ENCODE measurements around the gene DDIT4. TPM values are rescaled to one million over a fixed set of nuclear protein-coding genes. Genes with fewer than 3 reads are reported as not detected.
A peak's percentile ranks its signal among the peaks of the same experiment; 100 is the strongest.

The DDIT4 gene
- total and polyA plus RNA-seq, 5 donors from 2014 or later: 62.1 to 403 (median 89.5) TPM

DNA sequence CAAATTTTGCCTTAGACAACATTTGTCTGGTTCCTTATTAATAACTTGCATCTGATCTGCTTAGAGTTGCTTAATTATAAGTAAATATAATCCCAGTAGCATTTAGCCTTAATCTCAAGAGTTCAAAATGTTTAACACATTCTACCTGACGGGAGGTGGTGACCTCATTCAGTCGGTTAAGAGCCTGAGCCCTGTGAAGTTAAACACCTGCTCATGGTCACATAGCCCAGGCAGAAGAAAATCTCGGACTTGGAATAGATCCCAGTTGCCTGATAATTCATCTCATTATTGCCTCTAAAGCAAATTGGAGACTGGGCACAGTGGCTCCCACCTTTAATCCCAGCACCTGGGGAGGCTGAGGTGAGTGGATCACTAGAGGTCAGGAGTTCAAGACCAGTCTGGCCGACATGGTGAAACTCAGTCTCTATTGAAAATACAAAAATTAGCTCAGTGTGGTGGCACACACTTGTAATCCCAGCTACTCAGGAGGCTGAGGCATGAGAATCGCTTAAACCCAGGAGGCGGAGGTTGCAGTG, 39.1 kb upstream of the DDIT4 start:
- H3K4me1 Mint-ChIP-seq: peaks cover 4 to 14% (median 9%) of the 10 kb centered on the region in 4 donors
- Histone ChIP-seq H3K4me1 (ENCODE audit: control insufficient read depth, insufficient read depth, low read length, poor library complexity, severe bottlenecking) (no peaks in the 10 kb centered on the region), H3K27ac (ENCODE audit: insufficient read depth, low read length, poor library complexity, severe bottlenecking) (no peak overlapping the region), H3K36me3 (ENCODE audit: control insufficient read depth, insufficient read depth, low read length) (peaks cover 52% of the 10 kb centered on the region), H3K9me3 (ENCODE audit: control insufficient read depth in 2 of 2, low read length in 2 of 2) (no peaks in the 10 kb centered on the region), H3K4me3 (ENCODE audit: low read depth, low read length) (no peak overlapping the region), H3K27me3 (ENCODE audit: control insufficient read depth, insufficient read depth, low read length) (no peaks in the 10 kb centered on the region)
- no peak overlapping the region for H3K4me3 Mint-ChIP-seq
- no peaks in the 10 kb centered on the region for H3K27me3 Mint-ChIP-seq
- no peak overlapping the region for H3K27ac Mint-ChIP-seq
- no peak for DNase-seq
- H3K9me3 Mint-ChIP-seq: no peaks in the 10 kb centered on the region
- H3K36me3 Mint-ChIP-seq: peaks cover 35% of the 10 kb centered on the region
- ATAC-seq (ENCODE audit: low read depth in 2 of 2): no peak

DNA sequence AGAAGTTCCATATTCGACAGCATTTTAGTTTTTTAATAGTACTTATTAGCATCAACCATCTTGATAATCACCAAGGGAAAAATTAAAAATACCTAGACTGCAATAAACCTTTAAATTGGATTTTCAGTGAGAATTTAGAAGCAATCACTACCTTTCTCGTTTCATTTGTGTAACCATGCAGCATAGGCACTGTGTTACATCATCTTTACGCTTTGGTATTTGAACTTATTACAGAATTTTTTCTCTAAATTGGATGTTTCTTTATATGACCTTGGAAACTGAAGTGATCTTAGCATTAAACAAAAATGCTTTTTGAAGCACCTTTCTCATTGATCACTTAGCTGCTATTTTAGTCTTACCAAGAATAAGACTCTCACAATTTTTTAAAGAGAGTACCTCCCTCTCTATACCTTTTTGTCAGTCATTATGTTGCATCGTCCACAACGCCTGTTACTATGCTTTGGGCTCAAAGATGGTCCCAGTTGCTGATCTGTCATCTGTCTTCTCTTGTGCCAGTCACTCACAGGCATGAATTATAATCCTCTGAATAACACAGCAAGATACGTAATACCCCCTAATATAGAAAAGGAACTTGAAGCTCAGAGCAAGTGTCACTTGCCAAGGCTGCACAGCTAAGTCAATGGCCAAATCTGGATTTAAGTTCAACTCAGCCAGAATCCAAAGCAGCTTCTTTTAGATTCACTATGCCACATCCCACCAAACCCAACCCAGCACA, 38.0 kb upstream of the DDIT4 start:
- Mint-ChIP-seq H3K36me3 (peaks cover 32% of the 10 kb centered on the region), H3K4me1 (peaks cover 0 to 12% (median 10%) of the 10 kb centered on the region in 4 donors), H3K9me3 (no peaks in the 10 kb centered on the region), H3K27ac (peak overlapping the region in 2 of 3 donors; percentile 13 to 81), H3K27me3 (no peaks in the 10 kb centered on the region), H3K4me3 (no peak overlapping the region)
- Histone ChIP-seq H3K4me1 (ENCODE audit: control insufficient read depth, insufficient read depth, low read length, poor library complexity, severe bottlenecking) (no peaks in the 10 kb centered on the region), H3K36me3 (ENCODE audit: control insufficient read depth, insufficient read depth, low read length) (peaks cover 45% of the 10 kb centered on the region), H3K9me3 (ENCODE audit: control insufficient read depth in 2 of 2, low read length in 2 of 2) (no peaks in the 10 kb centered on the region), H3K4me3 (ENCODE audit: low read depth, low read length) (no peak overlapping the region), H3K27ac (ENCODE audit: insufficient read depth, low read length, poor library complexity, severe bottlenecking) (no peak overlapping the region), H3K27me3 (ENCODE audit: control insufficient read depth, insufficient read depth, low read length) (no peaks in the 10 kb centered on the region)
- DNase-seq (no peak), ATAC-seq (ENCODE audit: low read depth in 2 of 2) (no peak)

DNA sequence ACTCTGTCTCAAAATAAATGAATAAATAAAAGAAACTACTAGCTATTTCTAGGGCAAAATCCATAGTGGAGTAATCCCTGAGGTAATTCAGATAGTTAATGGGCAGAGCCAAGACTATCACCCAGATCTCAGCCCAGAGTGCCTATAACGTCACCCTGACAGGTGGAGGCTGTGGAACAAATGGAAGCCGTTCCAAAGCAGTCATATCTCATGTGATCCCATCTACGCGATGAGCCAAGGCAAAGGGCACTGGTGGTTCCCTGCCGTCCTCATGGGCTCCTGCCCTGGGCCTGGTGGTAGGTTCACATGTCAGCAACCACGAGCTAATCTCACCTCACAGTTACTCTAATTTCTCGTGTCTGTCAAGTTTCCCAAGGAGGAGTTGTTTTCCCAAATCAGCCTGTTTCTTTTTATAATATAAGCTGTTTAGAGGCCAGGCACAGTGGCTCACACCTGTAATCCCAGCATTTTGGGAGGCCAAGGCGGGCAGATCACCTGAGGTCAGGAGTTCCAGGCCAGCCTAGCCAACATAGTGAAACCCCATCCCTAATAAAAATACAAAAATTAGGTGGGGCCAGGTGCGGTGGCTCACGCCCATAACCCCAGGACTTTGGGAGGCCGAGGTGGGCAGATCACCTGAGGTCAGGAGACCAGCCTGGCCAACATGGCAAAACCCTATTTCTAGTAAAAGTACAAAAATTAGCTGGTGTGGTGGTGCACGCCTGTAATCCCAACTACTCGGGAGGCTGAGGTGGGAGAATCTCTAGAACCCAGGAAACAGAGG, 35.1 kb upstream of the DDIT4 start:
- Mint-ChIP-seq H3K4me1 (peaks cover 5 to 23% (median 18%) of the 10 kb centered on the region in 4 donors), H3K4me3 (no peak overlapping the region), H3K36me3 (peaks cover 23% of the 10 kb centered on the region), H3K27ac (no peak overlapping the region), H3K9me3 (no peaks in the 10 kb centered on the region), H3K27me3 (no peaks in the 10 kb centered on the region)
- Histone ChIP-seq H3K4me3 (ENCODE audit: low read depth, low read length) (no peak overlapping the region), H3K9me3 (ENCODE audit: control insufficient read depth in 2 of 2, low read length in 2 of 2) (no peaks in the 10 kb centered on the region), H3K4me1 (ENCODE audit: control insufficient read depth, insufficient read depth, low read length, poor library complexity, severe bottlenecking) (peaks cover under 1% of the 10 kb centered on the region), H3K27ac (ENCODE audit: insufficient read depth, low read length, poor library complexity, severe bottlenecking) (no peak overlapping the region), H3K36me3 (ENCODE audit: control insufficient read depth, insufficient read depth, low read length) (peaks cover 26% of the 10 kb centered on the region), H3K27me3 (ENCODE audit: control insufficient read depth, insufficient read depth, low read length) (no peaks in the 10 kb centered on the region)
- ATAC-seq (ENCODE audit: low read depth in 2 of 2) (no peak), DNase-seq (no peak)

DNA sequence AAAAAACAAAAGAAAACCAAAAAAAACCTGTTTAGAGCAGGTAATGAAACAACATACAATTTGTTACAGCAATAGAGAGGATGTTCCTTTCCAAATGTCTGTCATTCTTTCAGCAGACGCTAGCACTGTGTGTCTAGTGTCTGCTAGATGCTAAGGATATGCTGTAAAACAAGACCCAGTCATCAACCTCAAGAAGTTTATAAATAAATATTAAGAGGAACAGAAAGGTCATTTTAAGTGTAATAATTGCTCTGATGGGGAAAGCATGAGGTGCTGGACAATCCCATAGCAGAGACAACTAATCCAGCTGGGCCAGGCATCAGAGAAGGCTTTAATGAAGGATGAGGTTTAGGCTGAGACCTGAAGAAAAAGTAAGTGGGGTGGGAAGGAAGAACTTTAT, 34.3 kb upstream of the DDIT4 start:
- H3K27ac Mint-ChIP-seq: peak overlapping the region in 2 of 3 donors; percentile 74 to 86
- H3K9me3 ChIP-seq (ENCODE audit: control insufficient read depth in 2 of 2, low read length in 2 of 2): no peaks in the 10 kb centered on the region

DNA sequence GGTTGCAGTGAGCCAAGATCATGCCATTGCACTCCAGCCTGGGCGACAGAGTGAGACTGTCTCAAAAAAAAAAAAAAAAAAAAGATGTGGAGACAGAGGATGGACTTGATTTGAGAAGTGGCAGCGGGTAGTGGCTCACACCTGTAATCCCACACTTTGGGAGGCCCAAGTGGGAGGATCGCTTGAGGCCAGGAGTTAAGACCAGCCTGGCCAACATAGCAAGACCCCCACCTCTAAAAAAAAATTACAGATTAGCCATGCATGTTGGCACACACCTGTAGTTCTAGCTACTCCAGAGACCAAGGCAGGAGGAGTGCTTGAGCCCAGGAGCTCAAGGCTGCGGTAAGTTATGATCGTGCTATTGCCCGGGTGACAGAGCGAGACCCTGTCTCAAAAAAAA, 33.4 kb upstream of the DDIT4 start:
- DNase-seq: no peak
- no peaks in the 10 kb centered on the region for H3K9me3 ChIP-seq (ENCODE audit: control insufficient read depth in 2 of 2, low read length in 2 of 2)
- Mint-ChIP-seq H3K27me3 (no peaks in the 10 kb centered on the region), H3K4me1 (peaks cover 10 to 41% (median 30%) of the 10 kb centered on the region in 4 donors), H3K27ac (peak overlapping the region in 1 of 3 donors; percentile 15), H3K4me3 (no peak overlapping the region), H3K9me3 (no peaks in the 10 kb centered on the region), H3K36me3 (peaks cover 17% of the 10 kb centered on the region)
- peaks cover 15% of the 10 kb centered on the region for H3K4me1 ChIP-seq (ENCODE audit: control insufficient read depth, insufficient read depth, low read length, poor library complexity, severe bottlenecking)
- no peak for ATAC-seq (ENCODE audit: low read depth in 2 of 2)
- H3K27ac ChIP-seq (ENCODE audit: insufficient read depth, low read length, poor library complexity, severe bottlenecking): no peak overlapping the region
- H3K4me3 ChIP-seq (ENCODE audit: low read depth, low read length): no peak overlapping the region
- H3K36me3 ChIP-seq (ENCODE audit: control insufficient read depth, insufficient read depth, low read length): peaks cover 14% of the 10 kb centered on the region
- H3K27me3 ChIP-seq (ENCODE audit: control insufficient read depth, insufficient read depth, low read length): no peaks in the 10 kb centered on the region

More for the DNA sequence above, 34.3 kb upstream of the DDIT4 start:
- H3K4me3 Mint-ChIP-seq: no peak overlapping the region
- H3K27me3 Mint-ChIP-seq: no peaks in the 10 kb centered on the region
- no peaks in the 10 kb centered on the region for H3K9me3 Mint-ChIP-seq
- peaks cover 9 to 32% (median 24%) of the 10 kb centered on the region in 4 donors for H3K4me1 Mint-ChIP-seq
- Histone ChIP-seq H3K4me3 (ENCODE audit: low read depth, low read length) (no peak overlapping the region), H3K4me1 (ENCODE audit: control insufficient read depth, insufficient read depth, low read length, poor library complexity, severe bottlenecking) (peaks cover 9% of the 10 kb centered on the region), H3K36me3 (ENCODE audit: control insufficient read depth, insufficient read depth, low read length) (peaks cover 19% of the 10 kb centered on the region), H3K27me3 (ENCODE audit: control insufficient read depth, insufficient read depth, low read length) (no peaks in the 10 kb centered on the region), H3K27ac (ENCODE audit: insufficient read depth, low read length, poor library complexity, severe bottlenecking) (no peak overlapping the region)
- no peak for DNase-seq
- peaks cover 20% of the 10 kb centered on the region for H3K36me3 Mint-ChIP-seq
- ATAC-seq (ENCODE audit: low read depth in 2 of 2): no peak

DNA sequence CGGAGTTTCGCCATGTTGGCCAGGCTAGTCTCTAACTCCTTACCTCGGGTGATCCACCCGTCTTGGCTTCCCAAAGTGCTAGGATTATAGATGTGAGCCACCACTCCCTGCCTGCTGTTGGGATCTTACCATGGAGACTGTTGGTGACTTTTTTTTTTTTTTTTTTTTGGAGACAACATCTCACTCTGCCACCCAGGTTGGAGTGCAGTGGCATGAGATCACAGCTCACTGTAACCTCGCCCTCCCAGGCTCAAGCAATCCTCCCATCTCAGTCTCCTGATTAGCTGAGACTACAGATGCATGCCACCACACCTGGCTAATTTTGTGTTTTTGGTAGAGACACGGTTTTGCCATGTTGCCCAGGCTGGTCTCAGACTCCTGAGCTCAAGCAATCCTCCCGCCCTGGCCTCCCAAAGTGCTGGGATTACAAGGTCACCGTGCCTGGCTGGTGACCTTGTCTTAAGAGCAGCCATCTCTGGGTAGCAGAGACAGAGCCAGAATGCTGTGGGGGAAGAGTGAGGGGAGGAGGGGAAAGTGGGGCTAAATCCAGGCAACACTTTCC, 32.0 kb upstream of the DDIT4 start:
- Mint-ChIP-seq H3K4me1 (peaks cover 14 to 53% (median 38%) of the 10 kb centered on the region in 4 donors), H3K4me3 (peak overlapping the region in 1 of 4 donors; percentile 50), H3K9me3 (no peaks in the 10 kb centered on the region), H3K36me3 (peaks cover 9% of the 10 kb centered on the region), H3K27me3 (no peaks in the 10 kb centered on the region), H3K27ac (peak overlapping the region in 2 of 3 donors; percentile 75 to 86)
- H3K27ac ChIP-seq (ENCODE audit: insufficient read depth, low read length, poor library complexity, severe bottlenecking): no peak overlapping the region
- DNase-seq: no peak
- ATAC-seq (ENCODE audit: low read depth in 2 of 2): no peak
- no peaks in the 10 kb centered on the region for H3K9me3 ChIP-seq (ENCODE audit: control insufficient read depth in 2 of 2, low read length in 2 of 2)
- peaks cover 4% of the 10 kb centered on the region for H3K36me3 ChIP-seq (ENCODE audit: control insufficient read depth, insufficient read depth, low read length)
- H3K4me3 ChIP-seq (ENCODE audit: low read depth, low read length): no peak overlapping the region
- H3K4me1 ChIP-seq (ENCODE audit: control insufficient read depth, insufficient read depth, low read length, poor library complexity, severe bottlenecking): peaks cover 23% of the 10 kb centered on the region
- no peaks in the 10 kb centered on the region for H3K27me3 ChIP-seq (ENCODE audit: control insufficient read depth, insufficient read depth, low read length)

DNA sequence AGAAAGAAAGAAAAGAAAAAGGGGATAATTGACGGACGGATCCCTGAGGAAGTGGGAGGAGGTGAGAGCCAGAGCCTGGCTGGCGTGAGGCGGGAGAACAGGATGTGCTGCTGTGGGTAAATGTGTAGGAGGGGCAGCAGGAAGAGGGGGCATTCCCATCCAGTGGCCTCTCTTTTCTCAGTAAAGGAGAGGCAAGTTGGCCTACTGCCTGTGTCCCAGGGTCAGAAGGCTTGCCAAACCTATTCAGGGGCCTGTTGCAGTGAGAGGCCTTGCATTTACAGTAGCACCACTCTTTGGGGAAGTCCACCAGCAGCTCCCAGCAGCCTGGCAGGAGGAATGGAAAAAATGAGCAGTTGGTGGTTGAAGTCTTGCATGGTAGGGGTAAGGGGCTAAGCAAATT, 31.0 kb upstream of the DDIT4 start:
- H3K27ac ChIP-seq (ENCODE audit: insufficient read depth, low read length, poor library complexity, severe bottlenecking): no peak overlapping the region
- peaks cover 6% of the 10 kb centered on the region for H3K36me3 Mint-ChIP-seq
- peak overlapping the region in 1 of 4 donors; percentile 43 for H3K4me3 Mint-ChIP-seq
- H3K27ac Mint-ChIP-seq: peak overlapping the region; percentile 62 to 86 (median 85)
- H3K4me1 ChIP-seq (ENCODE audit: control insufficient read depth, insufficient read depth, low read length, poor library complexity, severe bottlenecking): peaks cover 32% of the 10 kb centered on the region
- no peaks in the 10 kb centered on the region for H3K36me3 ChIP-seq (ENCODE audit: control insufficient read depth, insufficient read depth, low read length)
- H3K4me3 ChIP-seq (ENCODE audit: low read depth, low read length): no peak overlapping the region
- peaks cover 14 to 62% (median 44%) of the 10 kb centered on the region in 4 donors for H3K4me1 Mint-ChIP-seq
- H3K9me3 ChIP-seq (ENCODE audit: control insufficient read depth in 2 of 2, low read length in 2 of 2): no peaks in the 10 kb centered on the region
- no peaks in the 10 kb centered on the region for H3K27me3 ChIP-seq (ENCODE audit: control insufficient read depth, insufficient read depth, low read length)
- DNase-seq (no peak), ATAC-seq (ENCODE audit: low read depth in 2 of 2) (no peak)
- H3K9me3 Mint-ChIP-seq: no peaks in the 10 kb centered on the region
- H3K27me3 Mint-ChIP-seq: no peaks in the 10 kb centered on the region
